ENCODE data around the gene ZC3H8. TPM values are rescaled to one million over a fixed set of nuclear protein-coding genes. Genes with fewer than 3 reads are reported as not detected.

The ZC3H8 gene
- total RNA-seq, 1 experiment from 2014 or later = 19.9 TPM

DNA sequence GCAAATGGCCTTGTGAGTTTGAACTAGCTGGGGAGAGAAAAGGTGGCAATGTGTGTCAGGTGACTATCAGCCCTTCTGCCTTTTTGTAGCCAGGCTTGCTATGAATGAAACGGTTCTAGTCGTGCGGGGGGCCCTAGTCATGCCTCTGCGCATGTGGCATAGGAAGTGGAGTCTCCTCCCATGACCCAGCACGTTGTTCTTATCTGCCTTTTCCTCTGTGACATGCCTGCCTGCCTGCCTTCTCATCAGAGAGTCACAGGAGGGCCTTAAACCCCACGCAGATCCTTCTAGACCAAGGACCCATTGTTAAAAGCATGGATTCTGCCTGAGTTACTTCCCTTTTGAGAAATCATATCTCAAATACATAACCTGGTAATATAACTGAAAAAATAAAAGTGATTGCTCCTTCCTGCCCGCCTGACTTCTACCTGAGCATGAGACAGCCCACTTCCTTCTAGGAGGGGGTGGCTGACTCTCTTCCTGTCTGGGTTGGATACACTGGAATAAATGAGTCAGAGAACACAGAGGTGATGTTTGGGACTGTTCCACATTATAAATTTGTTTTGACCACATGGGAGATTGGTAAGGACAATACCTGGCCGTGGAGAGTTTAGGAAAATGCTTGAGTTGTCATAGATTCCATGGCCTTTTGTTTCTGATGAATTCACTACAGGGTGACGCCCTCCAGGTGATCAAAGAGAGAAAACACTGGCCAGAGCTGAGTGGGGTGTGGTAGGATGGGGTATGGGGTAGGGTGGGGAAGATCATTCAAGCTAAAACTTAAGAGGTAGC is 66.8 kb downstream of the ZC3H8 start:
- H3K9me3 ChIP-seq = no peaks in the 10 kb centered on the region
- H3K4me1 Mint-ChIP-seq (ENCODE audit: low read depth, unreplicated experiment) = no peaks in the 10 kb centered on the region
- DNase-seq = no peak
- POLR2A ChIA-PET = no interaction called here
- no peaks in the 10 kb centered on the region for H3K9me3 Mint-ChIP-seq (ENCODE audit: unreplicated experiment)
- CTCF ChIA-PET = no interaction called here
- H3K4me3 Mint-ChIP-seq (ENCODE audit: unreplicated experiment) = no peak overlapping the region
- no peak overlapping the region for H3K27ac Mint-ChIP-seq (ENCODE audit: unreplicated experiment)
- no peaks in the 10 kb centered on the region for H3K4me1 ChIP-seq
- no peaks in the 10 kb centered on the region for H3K36me3 Mint-ChIP-seq (ENCODE audit: insufficient read depth, unreplicated experiment)
- TF ChIP-seq, protein P1, sequence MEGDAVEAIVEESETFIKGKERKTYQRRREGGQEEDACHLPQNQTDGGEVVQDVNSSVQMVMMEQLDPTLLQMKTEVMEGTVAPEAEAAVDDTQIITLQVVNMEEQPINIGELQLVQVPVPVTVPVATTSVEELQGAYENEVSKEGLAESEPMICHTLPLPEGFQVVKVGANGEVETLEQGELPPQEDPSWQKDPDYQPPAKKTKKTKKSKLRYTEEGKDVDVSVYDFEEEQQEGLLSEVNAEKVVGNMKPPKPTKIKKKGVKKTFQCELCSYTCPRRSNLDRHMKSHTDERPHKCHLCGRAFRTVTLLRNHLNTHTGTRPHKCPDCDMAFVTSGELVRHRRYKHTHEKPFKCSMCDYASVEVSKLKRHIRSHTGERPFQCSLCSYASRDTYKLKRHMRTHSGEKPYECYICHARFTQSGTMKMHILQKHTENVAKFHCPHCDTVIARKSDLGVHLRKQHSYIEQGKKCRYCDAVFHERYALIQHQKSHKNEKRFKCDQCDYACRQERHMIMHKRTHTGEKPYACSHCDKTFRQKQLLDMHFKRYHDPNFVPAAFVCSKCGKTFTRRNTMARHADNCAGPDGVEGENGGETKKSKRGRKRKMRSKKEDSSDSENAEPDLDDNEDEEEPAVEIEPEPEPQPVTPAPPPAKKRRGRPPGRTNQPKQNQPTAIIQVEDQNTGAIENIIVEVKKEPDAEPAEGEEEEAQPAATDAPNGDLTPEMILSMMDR (IDR thresholded peaks at IDR 0.05; ENCODE audit: insufficient read depth in 1 of 2, low read depth in 1 of 2, low read length in 1 of 2, severe bottlenecking in 1 of 2, unreplicated experiment in 1 of 2) = no peak
- H3K27me3 ChIP-seq (replicated peaks; ENCODE audit: control insufficient read depth, insufficient read depth, low read length) = no peaks in the 10 kb centered on the region
- peaks cover 2% of the 10 kb centered on the region for H3K27me3 Mint-ChIP-seq (ENCODE audit: insufficient read depth, unreplicated experiment)
- no peaks in the 10 kb centered on the region for H3K36me3 ChIP-seq (ENCODE audit: control insufficient read depth, insufficient read depth, low read length)
- intact Hi-C loops (cut with micrococcal nuclease; ENCODE audit: unreplicated experiment) = no loop called here
- no peak overlapping the region for H3K4me3 ChIP-seq (ENCODE audit: low read depth, low read length)
- BruUV-seq (replicated peaks) = no TSS peak

DNA sequence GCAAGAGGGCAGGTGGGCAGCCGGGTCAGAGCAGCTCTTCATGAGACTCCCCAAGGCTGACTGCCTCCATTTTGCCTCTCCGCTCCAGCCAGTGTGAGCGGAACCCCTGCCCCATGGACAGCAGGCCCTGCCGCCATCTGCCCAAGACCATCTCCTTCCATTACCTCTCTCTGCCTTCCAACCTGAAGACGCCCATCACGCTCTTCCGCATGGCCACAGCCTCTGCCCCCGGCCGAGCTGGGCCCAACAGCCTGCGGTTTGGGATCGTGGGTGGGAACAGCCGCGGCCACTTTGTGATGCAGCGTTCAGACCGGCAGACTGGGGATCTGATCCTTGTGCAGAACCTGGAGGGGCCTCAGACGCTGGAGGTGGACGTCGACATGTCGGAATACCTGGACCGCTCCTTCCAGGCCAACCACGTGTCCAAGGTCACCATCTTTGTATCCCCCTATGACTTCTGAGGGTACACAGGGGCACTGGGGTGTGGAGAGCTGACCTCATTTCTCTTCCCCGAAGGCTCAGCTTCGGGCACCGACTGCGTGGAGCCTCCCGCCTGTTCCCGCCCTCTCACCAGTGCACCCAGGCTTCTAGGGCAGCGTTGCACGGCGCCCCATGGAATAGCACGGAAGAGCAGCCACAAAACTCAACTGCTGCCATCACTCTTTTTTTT is 67.7 kb downstream of the ZC3H8 start:
- Mint-ChIP-seq H3K27me3 (ENCODE audit: insufficient read depth, unreplicated experiment) (peaks cover 2% of the 10 kb centered on the region), H3K4me1 (ENCODE audit: low read depth, unreplicated experiment) (no peaks in the 10 kb centered on the region), H3K4me3 (ENCODE audit: unreplicated experiment) (no peak overlapping the region), H3K9me3 (ENCODE audit: unreplicated experiment) (no peaks in the 10 kb centered on the region), H3K27ac (ENCODE audit: unreplicated experiment) (no peak overlapping the region), H3K36me3 (ENCODE audit: insufficient read depth, unreplicated experiment) (no peaks in the 10 kb centered on the region)
- no peak for DNase-seq
- Histone ChIP-seq H3K27me3 (replicated peaks; ENCODE audit: control insufficient read depth, insufficient read depth, low read length) (no peaks in the 10 kb centered on the region), H3K36me3 (ENCODE audit: control insufficient read depth, insufficient read depth, low read length) (no peaks in the 10 kb centered on the region), H3K4me1 (no peaks in the 10 kb centered on the region), H3K9me3 (no peaks in the 10 kb centered on the region), H3K4me3 (ENCODE audit: low read depth, low read length) (no peak overlapping the region)
- CTCF ChIA-PET = no interaction called here
- TF ChIP-seq, protein P1 (IDR thresholded peaks at IDR 0.05; ENCODE audit: insufficient read depth in 1 of 2, low read depth in 1 of 2, low read length in 1 of 2, severe bottlenecking in 1 of 2, unreplicated experiment in 1 of 2) = no peak
- BruUV-seq (replicated peaks) = no TSS peak
- intact Hi-C loops (cut with micrococcal nuclease; ENCODE audit: unreplicated experiment) = no loop called here
- POLR2A ChIA-PET = no interaction called here

DNA sequence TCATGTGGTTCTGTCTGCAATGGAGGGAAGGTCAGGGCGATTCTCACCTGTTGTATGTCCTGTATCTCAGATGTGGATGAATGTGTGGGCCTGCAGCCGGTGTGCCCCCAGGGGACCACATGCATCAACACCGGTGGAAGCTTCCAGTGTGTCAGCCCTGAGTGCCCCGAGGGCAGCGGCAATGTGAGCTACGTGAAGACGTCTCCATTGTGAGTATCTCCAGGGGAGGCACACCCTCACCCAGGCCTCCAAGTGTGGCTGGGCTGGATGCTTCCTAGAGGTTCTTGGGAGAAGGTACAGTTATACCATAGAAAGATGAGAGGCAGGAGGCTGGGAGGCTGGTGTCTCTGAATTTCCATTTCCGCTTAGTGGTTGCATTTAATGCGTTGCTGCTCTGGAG is 69.7 kb downstream of the ZC3H8 start:
- intact Hi-C loops (cut with micrococcal nuclease; ENCODE audit: unreplicated experiment) = no loop called here
- Histone ChIP-seq H3K4me3 (ENCODE audit: low read depth, low read length) (no peak overlapping the region), H3K4me1 (no peaks in the 10 kb centered on the region), H3K27me3 (replicated peaks; ENCODE audit: control insufficient read depth, insufficient read depth, low read length) (no peaks in the 10 kb centered on the region), H3K9me3 (no peaks in the 10 kb centered on the region), H3K36me3 (ENCODE audit: control insufficient read depth, insufficient read depth, low read length) (no peaks in the 10 kb centered on the region)
- CTCF ChIA-PET = no interaction called here
- POLR2A ChIA-PET = no interaction called here
- H3K27ac Mint-ChIP-seq (ENCODE audit: unreplicated experiment) = no peak overlapping the region
- H3K4me3 Mint-ChIP-seq (ENCODE audit: unreplicated experiment) = no peak overlapping the region
- BruUV-seq (replicated peaks) = no TSS peak
- no peaks in the 10 kb centered on the region for H3K36me3 Mint-ChIP-seq (ENCODE audit: insufficient read depth, unreplicated experiment)
- no peaks in the 10 kb centered on the region for H3K27me3 Mint-ChIP-seq (ENCODE audit: insufficient read depth, unreplicated experiment)
- DNase-seq = no peak
- no peaks in the 10 kb centered on the region for H3K4me1 Mint-ChIP-seq (ENCODE audit: low read depth, unreplicated experiment)
- no peaks in the 10 kb centered on the region for H3K9me3 Mint-ChIP-seq (ENCODE audit: unreplicated experiment)
- TF ChIP-seq, protein P1 (IDR thresholded peaks at IDR 0.05; ENCODE audit: insufficient read depth in 1 of 2, low read depth in 1 of 2, low read length in 1 of 2, severe bottlenecking in 1 of 2, unreplicated experiment in 1 of 2) = no peak
